WTC11 (cell line): Measurements from ENCODE around the gene NID2.

ENCODE experiments used
- CBFB ChIP-seq: sonication (generic); formaldehyde crosslinking; IDR thresholded peaks from 2 replicates; pipeline ENCODE4 v1.8.1; 2022; ENCODE audit warnings: mild to moderate bottlenecking, low read depth, missing genetic modification reagents
- CTCF ChIP-seq: fragments of 200-600 bp; IDR thresholded peaks from 2 replicates; pipeline ENCODE4 v1.8.0; 2022; ENCODE audit warnings: antibody characterized with exemption
- MAX ChIP-seq: sonication (generic); formaldehyde crosslinking; IDR thresholded peaks from 2 replicates; pipeline ENCODE4 v1.8.0; 2022; ENCODE audit warnings: mild to moderate bottlenecking, missing genetic modification reagents
- MXD4 ChIP-seq: fragments of 250-450 bp; sonication (Bioruptor Pico); IDR thresholded peaks from 2 replicates; pipeline ENCODE4 v1.8.0; 2021; ENCODE audit warnings: mild to moderate bottlenecking, moderate library complexity, borderline replicate concordance
- NFATC4 ChIP-seq: fragments of 250-450 bp; sonication (Bioruptor Pico); IDR thresholded peaks from 2 replicates; pipeline ENCODE4 v1.9.0; 2021; ENCODE audit warnings: mild to moderate bottlenecking
- NR1H2 ChIP-seq: sonication (generic); formaldehyde crosslinking; IDR thresholded peaks from 2 replicates; pipeline ENCODE4 v1.9.0; 2021; ENCODE audit warnings: mild to moderate bottlenecking, moderate library complexity, missing genetic modification reagents
- NR2C2 ChIP-seq: sonication (generic); formaldehyde crosslinking; IDR thresholded peaks from 2 replicates; pipeline ENCODE4 v1.8.0; 2022; ENCODE audit warnings: mild to moderate bottlenecking, missing genetic modification reagents
- SP1 ChIP-seq: sonication (generic); formaldehyde crosslinking; conservative IDR thresholded peaks from 2 replicates; pipeline ENCODE4 v1.8.1; 2022; ENCODE audit warnings: missing genetic modification reagents
- TEAD4 ChIP-seq: sonication (generic); formaldehyde crosslinking; IDR thresholded peaks from 2 replicates; pipeline ENCODE4 v1.8.0; 2022; ENCODE audit warnings: mild to moderate bottlenecking, missing genetic modification reagents
- TP53 ChIP-seq: sonication (generic); formaldehyde crosslinking; IDR thresholded peaks from 2 replicates; pipeline ENCODE4 v1.8.1; 2023; ENCODE audit warnings: mild to moderate bottlenecking, missing genetic modification reagents
- ZNF512 ChIP-seq: sonication (generic); formaldehyde crosslinking; IDR thresholded peaks from 2 replicates; pipeline ENCODE4 v1.8.1; 2022; ENCODE audit warnings: missing genetic modification reagents, borderline replicate concordance
- TF ChIP-seq, protein P1 (sequence below): sonication (generic); formaldehyde crosslinking; IDR thresholded peaks from 2 replicates; pipeline ENCODE4 v1.8.1; 2022; ENCODE audit warnings: mild to moderate bottlenecking, moderate library complexity, missing genetic modification reagents

GRCh38 chr14:51989293-51990234, 79.3 kb downstream of the NID2 start, which contains the start of gene RTRAF:
- TF ChIP-seq MAX (CRISPR knock-in tag) (peak; percentile 66), CTCF (no peak), CBFB (CRISPR knock-in tag) (no peak), TP53 (no peak), NR1H2 (no peak), SP1 (CRISPR knock-in tag) (peak; percentile 97), NR2C2 (no peak), MXD4 (CRISPR knock-in tag) (no peak), TEAD4 (no peak), NFATC4 (CRISPR knock-in tag) (no peak), ZNF512 (CRISPR knock-in tag) (no peak)
- TF ChIP-seq, protein P1, sequence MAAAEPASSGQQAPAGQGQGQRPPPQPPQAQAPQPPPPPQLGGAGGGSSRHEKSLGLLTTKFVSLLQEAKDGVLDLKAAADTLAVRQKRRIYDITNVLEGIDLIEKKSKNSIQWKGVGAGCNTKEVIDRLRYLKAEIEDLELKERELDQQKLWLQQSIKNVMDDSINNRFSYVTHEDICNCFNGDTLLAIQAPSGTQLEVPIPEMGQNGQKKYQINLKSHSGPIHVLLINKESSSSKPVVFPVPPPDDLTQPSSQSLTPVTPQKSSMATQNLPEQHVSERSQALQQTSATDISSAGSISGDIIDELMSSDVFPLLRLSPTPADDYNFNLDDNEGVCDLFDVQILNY (CRISPR knock-in tag) = peak; percentile 76
